ENCODE results near the gene ANHX.

The ANHX gene

DNA sequence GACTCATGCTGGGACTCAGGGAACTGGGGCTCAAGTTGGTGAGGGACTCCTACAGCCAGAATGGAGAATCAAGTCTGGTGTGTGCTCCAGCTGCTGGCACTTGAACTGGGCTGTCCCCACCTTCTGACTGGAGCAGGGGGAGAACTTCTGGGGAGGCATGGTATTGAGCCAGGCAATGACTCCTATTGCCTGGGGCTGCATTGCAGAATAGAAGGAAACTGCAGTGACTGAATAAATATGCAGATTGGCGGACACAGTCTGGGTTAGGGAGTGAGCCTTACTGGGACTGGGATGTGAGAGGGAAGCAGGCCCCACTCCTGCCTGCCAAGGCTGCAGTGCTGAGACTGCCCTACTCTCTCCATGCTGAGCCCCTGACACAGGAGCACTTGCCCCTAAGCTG, 63.2 kb downstream of the ANHX start:
- no peak overlapping the region for H3K27ac ChIP-seq
- TF ChIP-seq CTCF (conservative IDR thresholded peaks at IDR 0.05) (no peak), ZFX (IDR thresholded peaks at IDR 0.05) (no peak)

All from C4-2B (cell line).